Measurements from ENCODE around the gene TMEM198. TPM values are rescaled to one million over a fixed set of nuclear protein-coding genes. Genes with fewer than 3 reads are reported as not detected.
A peak's percentile ranks its signal among the peaks of the same experiment; 100 is the strongest.

TMEM198 gene
- total and polyA plus RNA-seq, 2 donors (not counting 3 experiments of a cell fraction or from before 2014, with no cell fraction given) = not detected

DNA sequence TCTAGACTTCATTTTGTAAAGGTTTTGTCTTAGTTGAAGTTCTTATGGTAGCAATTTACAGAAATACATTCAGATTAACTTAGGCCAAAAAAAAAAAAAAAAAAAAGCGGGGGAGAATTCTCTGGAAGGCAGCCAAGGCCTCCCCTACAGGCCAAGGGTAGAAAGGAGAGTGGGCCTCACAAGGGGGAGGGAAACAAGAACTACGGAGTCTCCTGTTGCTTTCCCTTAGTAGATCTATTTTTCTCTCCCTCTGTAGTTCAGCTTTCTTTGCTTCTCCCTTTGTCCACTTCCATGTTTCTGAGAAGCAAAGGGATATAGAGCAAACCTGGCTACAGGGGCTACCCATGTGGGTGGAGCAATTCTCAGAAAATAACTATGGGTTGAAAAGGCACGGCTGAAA, 51.4 kb downstream of the TMEM198 start:
- no peaks in the 10 kb centered on the region for H3K9me3 ChIP-seq (replicated peaks; ENCODE audit: control insufficient read depth, insufficient read depth, low read length)
- no peaks in the 10 kb centered on the region for H4K20me1 ChIP-seq (replicated peaks; ENCODE audit: control insufficient read depth, extremely low read depth, insufficient read depth, low read length)
- H3K79me2 ChIP-seq (ENCODE audit: control insufficient read depth, insufficient read depth, low read length) = no peaks in the 10 kb centered on the region
- intact Hi-C loops (cut with micrococcal nuclease) = no loop called here
- no peak overlapping the region for H3K4me2 ChIP-seq (ENCODE audit: insufficient read depth, low read length)
- ChIA-PET POLR2A (no interaction called here), CTCF (interaction anchor here (0.7 to 3.6 kb wide), 3 partner anchors 35 to 99 kb away, joined by 4 to 23 read pairs (median 4); a partner anchor contains a TSS)
- BruUV-seq (replicated peaks) = no TSS peak
- peaks cover 0 to 2% of the 10 kb centered on the region in 2 experiments for H3K27me3 ChIP-seq (ENCODE audit: control insufficient read depth in 2 of 2, insufficient read depth in 2 of 2, low read length in 2 of 2)
- H3K36me3 ChIP-seq (ENCODE audit: control insufficient read depth in 2 of 2, extremely low read depth in 1 of 2, insufficient read depth in 2 of 2, low read length in 2 of 2) = no peaks in the 10 kb centered on the region
- no peak for TF ChIP-seq MYC (IDR thresholded peaks at IDR 0.05; ENCODE audit: low read depth, low read length)
- no peak for TF ChIP-seq JUN (IDR thresholded peaks at IDR 0.05; ENCODE audit: borderline replicate concordance, insufficient read depth, insufficient read length, low read depth)
- no peak overlapping the region for H2AFZ ChIP-seq (ENCODE audit: low read depth, low read length)
- no peak overlapping the region for H3K4me3 ChIP-seq (replicated peaks in 1 of 3; ENCODE audit: insufficient read depth in 1 of 3, low read depth in 1 of 3, low read length in 3 of 3)
- no peak for DNase-seq (ENCODE audit: low read depth, low spot score)
- no peak for FAIRE-seq
- H3K9ac ChIP-seq (replicated peaks; ENCODE audit: extremely low read depth, insufficient read depth, low read length) = no peak overlapping the region
- H3K9me1 ChIP-seq (replicated peaks; ENCODE audit: control insufficient read depth, extremely low read depth, insufficient read depth, low read length) = no peaks in the 10 kb centered on the region
- H3K27ac ChIP-seq (ENCODE audit: insufficient read depth, low read depth, low read length) = no peak overlapping the region
- dilution Hi-C loops (cut with MboI; ENCODE audit: extremely low pct_ligation_motif_present, low sequenced_read_pairs) = no loop called here
- H3K4me1 ChIP-seq (ENCODE audit: control insufficient read depth, extremely low read depth, insufficient read depth, low read length) = peaks cover 12% of the 10 kb centered on the region

DNA sequence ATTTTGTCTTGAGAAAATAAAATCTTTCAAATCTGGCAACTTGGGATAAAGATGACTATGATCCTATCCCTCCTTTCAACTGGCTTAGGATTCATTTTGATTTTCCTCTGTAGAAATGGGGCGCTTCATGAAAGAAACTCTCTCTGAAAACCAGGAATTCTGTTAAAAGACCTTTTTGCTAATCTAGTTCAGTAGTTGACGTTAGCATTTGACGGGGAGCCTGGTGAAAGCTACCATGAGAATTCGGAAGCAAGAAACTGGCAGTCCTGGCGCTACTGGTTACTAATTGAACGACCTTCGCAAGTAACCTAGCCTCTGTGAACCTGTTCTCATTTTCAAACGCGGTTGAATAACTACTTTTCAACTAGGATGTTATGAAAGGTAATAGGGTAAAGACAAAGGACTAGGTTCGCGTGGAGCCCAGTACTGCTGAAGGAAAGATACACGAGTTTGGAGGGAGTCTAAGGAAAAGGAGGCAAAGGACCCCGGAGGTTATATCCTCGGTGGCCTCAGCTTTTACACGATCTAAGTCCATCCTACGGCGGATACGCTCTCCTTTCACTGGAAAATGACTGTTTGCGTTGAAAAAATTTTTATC, 53.2 kb downstream of the TMEM198 start:
- H3K9ac ChIP-seq (replicated peaks; ENCODE audit: extremely low read depth, insufficient read depth, low read length) = peak overlapping the region; percentile 90
- H3K79me2 ChIP-seq (ENCODE audit: control insufficient read depth, insufficient read depth, low read length) = no peaks in the 10 kb centered on the region
- H3K9me3 ChIP-seq (replicated peaks; ENCODE audit: control insufficient read depth, insufficient read depth, low read length) = no peaks in the 10 kb centered on the region
- peaks cover 0 to 9% of the 10 kb centered on the region in 2 experiments for H3K36me3 ChIP-seq (ENCODE audit: control insufficient read depth in 2 of 2, extremely low read depth in 1 of 2, insufficient read depth in 2 of 2, low read length in 2 of 2)
- peak overlapping the region; percentile 86 for H3K27ac ChIP-seq (ENCODE audit: insufficient read depth, low read depth, low read length)
- peaks cover 12% of the 10 kb centered on the region for H3K4me1 ChIP-seq (ENCODE audit: control insufficient read depth, extremely low read depth, insufficient read depth, low read length)
- ChIA-PET CTCF (interaction anchor here (0.7 to 3.6 kb wide), 7 partner anchors 26 to 101 kb away, joined by 3 to 23 read pairs (median 4); partner anchors contain the start of gene OBSL1), POLR2A (interaction anchor here (0.7 kb wide), 1 partner anchor 31 kb away, joined by 5 read pairs; no protein-coding TSS in a partner anchor)
- no peaks in the 10 kb centered on the region for H4K20me1 ChIP-seq (replicated peaks; ENCODE audit: control insufficient read depth, extremely low read depth, insufficient read depth, low read length)
- no peaks in the 10 kb centered on the region for H3K27me3 ChIP-seq (ENCODE audit: control insufficient read depth in 2 of 2, insufficient read depth in 2 of 2, low read length in 2 of 2)
- intact Hi-C loops (cut with micrococcal nuclease) = loop anchor here (1.0 kb wide), 4 partner anchors 26 to 209 kb away; partner anchors contain the start of genes CHPF and OBSL1
- dilution Hi-C loops (cut with MboI; ENCODE audit: extremely low pct_ligation_motif_present, low sequenced_read_pairs) = no loop called here
- BruUV-seq (replicated peaks) = TSS peak; percentile 92
- peak overlapping the region; percentile 98 for H2AFZ ChIP-seq (ENCODE audit: low read depth, low read length)
- no peaks in the 10 kb centered on the region for H3K9me1 ChIP-seq (replicated peaks; ENCODE audit: control insufficient read depth, extremely low read depth, insufficient read depth, low read length)
- peak; percentile 55 for FAIRE-seq
- peak overlapping the region; percentile 47 to 76 (median 67) for H3K4me3 ChIP-seq (replicated peaks in 1 of 3; ENCODE audit: insufficient read depth in 1 of 3, low read depth in 1 of 3, low read length in 3 of 3)
- peak overlapping the region; percentile 81 for H3K4me2 ChIP-seq (ENCODE audit: insufficient read depth, low read length)
- TF ChIP-seq POLR2AphosphoS5 (IDR thresholded peaks at IDR 0.05; ENCODE audit: insufficient read depth, low read depth, low read length) (no peak), GATA2 (IDR thresholded peaks at IDR 0.05; ENCODE audit: insufficient read depth, insufficient read length, low read depth, low read length) (no peak), MYC (IDR thresholded peaks at IDR 0.05; ENCODE audit: low read depth, low read length) (no peak), EZH2 (IDR thresholded peaks at IDR 0.05; ENCODE audit: borderline replicate concordance, low read depth, low read length, severe bottlenecking) (no peak), POLR2A (IDR thresholded peaks at IDR 0.05; ENCODE audit: low read depth, low read length) (no peak), JUN (IDR thresholded peaks at IDR 0.05; ENCODE audit: borderline replicate concordance, insufficient read depth, insufficient read length, low read depth) (no peak), FOS (IDR thresholded peaks at IDR 0.05; ENCODE audit: borderline replicate concordance, insufficient read depth, low read length) (no peak)
- TF ChIP-seq, protein P1, sequence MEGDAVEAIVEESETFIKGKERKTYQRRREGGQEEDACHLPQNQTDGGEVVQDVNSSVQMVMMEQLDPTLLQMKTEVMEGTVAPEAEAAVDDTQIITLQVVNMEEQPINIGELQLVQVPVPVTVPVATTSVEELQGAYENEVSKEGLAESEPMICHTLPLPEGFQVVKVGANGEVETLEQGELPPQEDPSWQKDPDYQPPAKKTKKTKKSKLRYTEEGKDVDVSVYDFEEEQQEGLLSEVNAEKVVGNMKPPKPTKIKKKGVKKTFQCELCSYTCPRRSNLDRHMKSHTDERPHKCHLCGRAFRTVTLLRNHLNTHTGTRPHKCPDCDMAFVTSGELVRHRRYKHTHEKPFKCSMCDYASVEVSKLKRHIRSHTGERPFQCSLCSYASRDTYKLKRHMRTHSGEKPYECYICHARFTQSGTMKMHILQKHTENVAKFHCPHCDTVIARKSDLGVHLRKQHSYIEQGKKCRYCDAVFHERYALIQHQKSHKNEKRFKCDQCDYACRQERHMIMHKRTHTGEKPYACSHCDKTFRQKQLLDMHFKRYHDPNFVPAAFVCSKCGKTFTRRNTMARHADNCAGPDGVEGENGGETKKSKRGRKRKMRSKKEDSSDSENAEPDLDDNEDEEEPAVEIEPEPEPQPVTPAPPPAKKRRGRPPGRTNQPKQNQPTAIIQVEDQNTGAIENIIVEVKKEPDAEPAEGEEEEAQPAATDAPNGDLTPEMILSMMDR (IDR thresholded peaks at IDR 0.05; ENCODE audit: extremely low read depth in 1 of 2, insufficient read depth in 1 of 2, low read depth in 1 of 2, low read length in 2 of 2) = no peak
- TF ChIP-seq, protein P2, sequence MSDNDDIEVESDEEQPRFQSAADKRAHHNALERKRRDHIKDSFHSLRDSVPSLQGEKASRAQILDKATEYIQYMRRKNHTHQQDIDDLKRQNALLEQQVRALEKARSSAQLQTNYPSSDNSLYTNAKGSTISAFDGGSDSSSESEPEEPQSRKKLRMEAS (IDR thresholded peaks at IDR 0.05; ENCODE audit: insufficient read depth, insufficient read length) = no peak
- DNase-seq (ENCODE audit: low read depth, low spot score) = no peak
